Upper lobe of left lung (tissue), 4 donors: ENCODE measurements around the gene C5orf34.

ENCODE experiments used
- EP300 ChIP-seq, 4 donors: sonication (generic); formaldehyde crosslinking; IDR thresholded peaks; one replicate each; pipeline ENCODE4 v1.5.1; 2017; ENCODE audit warnings: antibody characterized with exemption in 4 of 4, control low read depth in 2 of 4
- POLR2A ChIP-seq, 4 donors: fragments of 450-650 bp; IDR thresholded peaks; one replicate each; pipeline ENCODE4 v1.5.1; 2016 to 2017; ENCODE audit warnings: antibody characterized with exemption in 4 of 4, mild to moderate bottlenecking in 2 of 4
- POLR2AphosphoS5 ChIP-seq, 2 donors: sonication (generic); formaldehyde crosslinking; IDR thresholded peaks; one replicate each; pipeline ENCODE4 v1.5.1; 2017; ENCODE audit warnings: antibody characterized with exemption in 2 of 2
- TF ChIP-seq, protein P1 (sequence below), 6 experiments: fragments of 450-650 bp in 4 of 6; fragments of 200-600 bp in 2 of 6; sonication (generic) in 2 of 6; IDR thresholded peaks; one replicate each; pipeline ENCODE4 v1.5.1; 2016 to 2019; ENCODE audit warnings: antibody characterized with exemption in 6 of 6

DNA sequence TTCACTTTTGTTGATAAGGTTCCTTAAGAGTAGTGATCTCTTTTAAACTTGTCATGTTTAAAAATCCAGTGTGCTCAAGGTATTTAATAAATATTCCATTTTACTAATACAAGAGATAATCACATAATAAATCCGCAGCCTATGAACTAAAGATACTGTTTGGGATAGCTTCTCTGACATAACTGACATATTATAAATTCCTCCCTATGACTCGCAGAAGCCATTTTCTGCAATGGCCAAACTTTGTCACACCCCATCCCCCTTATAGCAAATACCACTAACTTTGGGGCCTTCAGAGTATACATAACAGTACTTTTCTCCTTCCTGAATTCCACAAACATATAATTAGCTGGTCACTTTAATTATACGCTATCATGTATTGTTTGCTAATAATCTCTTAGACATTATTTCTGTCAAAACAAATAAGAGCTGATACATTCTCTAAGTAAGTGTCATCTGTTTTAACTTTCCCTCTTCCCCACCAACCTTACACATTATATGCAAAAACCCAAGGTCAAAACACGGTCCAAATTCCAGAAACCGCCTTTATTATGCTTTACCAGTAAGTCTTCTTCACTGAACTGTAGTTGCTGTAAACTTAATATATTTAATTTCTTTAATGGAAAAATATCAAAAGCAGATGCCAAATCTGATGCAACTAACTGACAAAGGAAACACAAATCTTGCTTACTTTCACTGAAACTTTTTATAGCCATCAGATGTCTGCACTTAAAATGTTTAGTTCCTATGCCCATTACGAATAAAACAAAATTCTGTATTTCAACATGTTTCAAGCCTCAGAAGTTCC, 32.3 kb downstream of the C5orf34 start:
- TF ChIP-seq, protein P1, sequence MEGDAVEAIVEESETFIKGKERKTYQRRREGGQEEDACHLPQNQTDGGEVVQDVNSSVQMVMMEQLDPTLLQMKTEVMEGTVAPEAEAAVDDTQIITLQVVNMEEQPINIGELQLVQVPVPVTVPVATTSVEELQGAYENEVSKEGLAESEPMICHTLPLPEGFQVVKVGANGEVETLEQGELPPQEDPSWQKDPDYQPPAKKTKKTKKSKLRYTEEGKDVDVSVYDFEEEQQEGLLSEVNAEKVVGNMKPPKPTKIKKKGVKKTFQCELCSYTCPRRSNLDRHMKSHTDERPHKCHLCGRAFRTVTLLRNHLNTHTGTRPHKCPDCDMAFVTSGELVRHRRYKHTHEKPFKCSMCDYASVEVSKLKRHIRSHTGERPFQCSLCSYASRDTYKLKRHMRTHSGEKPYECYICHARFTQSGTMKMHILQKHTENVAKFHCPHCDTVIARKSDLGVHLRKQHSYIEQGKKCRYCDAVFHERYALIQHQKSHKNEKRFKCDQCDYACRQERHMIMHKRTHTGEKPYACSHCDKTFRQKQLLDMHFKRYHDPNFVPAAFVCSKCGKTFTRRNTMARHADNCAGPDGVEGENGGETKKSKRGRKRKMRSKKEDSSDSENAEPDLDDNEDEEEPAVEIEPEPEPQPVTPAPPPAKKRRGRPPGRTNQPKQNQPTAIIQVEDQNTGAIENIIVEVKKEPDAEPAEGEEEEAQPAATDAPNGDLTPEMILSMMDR (IDR thresholded peaks at IDR 0.05) = no peak
- TF ChIP-seq POLR2A (IDR thresholded peaks at IDR 0.05) = no peak
- TF ChIP-seq POLR2AphosphoS5 (IDR thresholded peaks at IDR 0.05) = no peak
- TF ChIP-seq EP300 (IDR thresholded peaks at IDR 0.05) = no peak
